ENCODE results near the gene ARHGDIA.
"Not testable (repeated sequence)": the region's sequence is repeated elsewhere in the genome, so short reads cannot be mapped to it uniquely, and the experiment has no call there.

The ARHGDIA gene

GRCh38 chr17:81842725-81843504 is 28.2 kb downstream of the ARHGDIA start:
- no peak for DNase-seq (ENCODE audit: low read depth)

GRCh38 chr17:81842378-81842724 is 28.8 kb downstream of the ARHGDIA start:
- no peak for DNase-seq (ENCODE audit: low read depth)

GRCh38 chr17:81841866-81842265 is 29.3 kb downstream of the ARHGDIA start:
- DNase-seq (ENCODE audit: low read depth): no peak

- no peak for DNase-seq (ENCODE audit: low read depth)
Measured at GRCh38 chr17:81840826-81841778, 30.0 kb downstream of the ARHGDIA start.

- DNase-seq (ENCODE audit: low read depth): not testable (repeated sequence)
Measured at GRCh38 chr17:81840059-81840458, 31.1 kb downstream of the ARHGDIA start.

GRCh38 chr17:81839301-81839700 is 31.8 kb downstream of the ARHGDIA start:
- no peak for DNase-seq (ENCODE audit: low read depth)

GRCh38 chr17:81838753-81839255 is 32.3 kb downstream of the ARHGDIA start:
- no peak for DNase-seq (ENCODE audit: low read depth)

- DNase-seq (ENCODE audit: low read depth): no peak
Measured at GRCh38 chr17:81837641-81838040, 33.5 kb downstream of the ARHGDIA start.

GRCh38 chr17:81834831-81835267 is 36.3 kb downstream of the ARHGDIA start, which contains the start of gene PPP1R27:
TSS of gene PPP1R27 (minus strand) at chr17:81835050. CDS start at chr17:81834953, 97 bp downstream.
- DNase-seq (ENCODE audit: low read depth): no peak

GRCh38 chr17:81833921-81834830 is 37.0 kb downstream of the ARHGDIA start:
- DNase-seq (ENCODE audit: low read depth): no peak

- DNase-seq (ENCODE audit: low read depth): peak; percentile 89
Measured at GRCh38 chr17:81833160-81833920, 37.8 kb downstream of the ARHGDIA start, which contains the start of gene MCRIP1. TSS of gene MCRIP1 (minus strand) at chr17:81833291. CDS start at chr17:81824506, 8,785 bp downstream.

GRCh38 chr17:81832608-81833159 is 38.5 kb downstream of the ARHGDIA start:
- no peak for DNase-seq (ENCODE audit: low read depth)

- DNase-seq (ENCODE audit: low read depth): peak; percentile 20
Measured at GRCh38 chr17:81831957-81832607, 39.1 kb downstream of the ARHGDIA start.

GRCh38 chr17:81831563-81831956 is 39.6 kb downstream of the ARHGDIA start:
- DNase-seq (ENCODE audit: low read depth): no peak

GRCh38 chr17:81829858-81830257 is 41.3 kb downstream of the ARHGDIA start:
- no peak for DNase-seq (ENCODE audit: low read depth)

GRCh38 chr17:81828656-81829055 is 42.5 kb downstream of the ARHGDIA start:
- no peak for DNase-seq (ENCODE audit: low read depth)

- DNase-seq (ENCODE audit: low read depth): no peak
Measured at GRCh38 chr17:81825841-81826466, 45.2 kb downstream of the ARHGDIA start.

- DNase-seq (ENCODE audit: low read depth): no peak
Measured at GRCh38 chr17:81824595-81824994, 46.5 kb downstream of the ARHGDIA start.

GRCh38 chr17:81823820-81824550 is 47.2 kb downstream of the ARHGDIA start:
- DNase-seq (ENCODE audit: low read depth): no peak

All from T-helper 22 cell (primary cell).